ENCODE measurements around the gene PPP1CA.

- TF ChIP-seq, protein P1, sequence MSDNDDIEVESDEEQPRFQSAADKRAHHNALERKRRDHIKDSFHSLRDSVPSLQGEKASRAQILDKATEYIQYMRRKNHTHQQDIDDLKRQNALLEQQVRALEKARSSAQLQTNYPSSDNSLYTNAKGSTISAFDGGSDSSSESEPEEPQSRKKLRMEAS (IDR thresholded peaks at IDR 0.05): no peak
- TF ChIP-seq NFE2L2 (conservative IDR thresholded peaks at IDR 0.05; ENCODE audit: low read length) (no peak), KDM1A (IDR thresholded peaks at IDR 0.05; ENCODE audit: low read depth) (no peak), HMGXB4 (CRISPR knock-in tag; IDR thresholded peaks at IDR 0.05; ENCODE audit: borderline replicate concordance) (no peak), E2F6 (IDR thresholded peaks at IDR 0.05; ENCODE audit: borderline replicate concordance, low read depth) (no peak), MAFK (IDR thresholded peaks at IDR 0.05; ENCODE audit: partially characterized antibody) (no peak), EP300 (IDR thresholded peaks at IDR 0.05) (no peak), KDM5A (IDR thresholded peaks at IDR 0.05) (no peak), RARB (CRISPR knock-in tag; IDR thresholded peaks at IDR 0.05) (no peak), REST (IDR thresholded peaks at IDR 0.05) (no peak), RCOR1 (IDR thresholded peaks at IDR 0.05; ENCODE audit: low read depth, low read length) (no peak), USF2 (IDR thresholded peaks at IDR 0.05) (no peak), MYC (IDR thresholded peaks at IDR 0.05; ENCODE audit: borderline replicate concordance, low read length) (no peak)
- TF ChIP-seq, protein P2, sequence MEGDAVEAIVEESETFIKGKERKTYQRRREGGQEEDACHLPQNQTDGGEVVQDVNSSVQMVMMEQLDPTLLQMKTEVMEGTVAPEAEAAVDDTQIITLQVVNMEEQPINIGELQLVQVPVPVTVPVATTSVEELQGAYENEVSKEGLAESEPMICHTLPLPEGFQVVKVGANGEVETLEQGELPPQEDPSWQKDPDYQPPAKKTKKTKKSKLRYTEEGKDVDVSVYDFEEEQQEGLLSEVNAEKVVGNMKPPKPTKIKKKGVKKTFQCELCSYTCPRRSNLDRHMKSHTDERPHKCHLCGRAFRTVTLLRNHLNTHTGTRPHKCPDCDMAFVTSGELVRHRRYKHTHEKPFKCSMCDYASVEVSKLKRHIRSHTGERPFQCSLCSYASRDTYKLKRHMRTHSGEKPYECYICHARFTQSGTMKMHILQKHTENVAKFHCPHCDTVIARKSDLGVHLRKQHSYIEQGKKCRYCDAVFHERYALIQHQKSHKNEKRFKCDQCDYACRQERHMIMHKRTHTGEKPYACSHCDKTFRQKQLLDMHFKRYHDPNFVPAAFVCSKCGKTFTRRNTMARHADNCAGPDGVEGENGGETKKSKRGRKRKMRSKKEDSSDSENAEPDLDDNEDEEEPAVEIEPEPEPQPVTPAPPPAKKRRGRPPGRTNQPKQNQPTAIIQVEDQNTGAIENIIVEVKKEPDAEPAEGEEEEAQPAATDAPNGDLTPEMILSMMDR (IDR thresholded peaks at IDR 0.05): no peak
Observed at GRCh38 chr11:67397986-67398660, 3.5 kb downstream of the PPP1CA start.
